IPS DF 6.9 (cell line): ENCODE data around the gene PRPF18.

Experiments used
- DNase-seq: peaks from one replicate; pipeline ENCODE4 v3.0.0-alpha.2; 2013; ENCODE audit warnings: low read depth, low spot score
- H3K27ac ChIP-seq: one replicate; pipeline ENCODE4 v1.5.1; 2013; ENCODE audit warnings: low read length, control low read depth
- H3K27me3 ChIP-seq: 2 replicates; pipeline ENCODE4 v1.6.1; 2013; ENCODE audit warnings: mild to moderate bottlenecking, low read length; ENCODE audit not compliant: control insufficient read depth, insufficient read depth
- H3K36me3 ChIP-seq: 2 replicates; pipeline ENCODE4 v1.6.1; 2013; ENCODE audit warnings: low read length; ENCODE audit not compliant: control insufficient read depth, insufficient read depth
- H3K4me1 ChIP-seq: 2 replicates; pipeline ENCODE4 v1.6.1; 2013; ENCODE audit warnings: low read length; ENCODE audit not compliant: control insufficient read depth, insufficient read depth
- H3K4me3 ChIP-seq: 2 replicates; pipeline ENCODE4 v1.5.1; 2013; ENCODE audit warnings: mild to moderate bottlenecking, low read length
- H3K9me3 ChIP-seq: 2 replicates; pipeline ENCODE4 v1.6.1; 2013; ENCODE audit warnings: low read length, inconsistent platforms; ENCODE audit not compliant: control insufficient read depth, insufficient read depth
- WGBS: extraction: QIAGEN DNeasy Blood & Tissue Kit; methylation state at CpG from one replicate; pipeline ENCODE4 v1.1.7; 2013; ENCODE audit warnings: mixed read lengths, missing lambda C conversion rate; ENCODE audit not compliant: insufficient read length, insufficient coverage; 5-methylcytosine and 5-hydroxymethylcytosine counted together

Gene PRPF18

GRCh38 chr10:13678101-13678843, 91.5 kb downstream of the PRPF18 start:
- Histone ChIP-seq H3K27me3 (no peaks in the 10 kb centered on the region), H3K27ac (no peak overlapping the region), H3K4me1 (peaks cover 2% of the 10 kb centered on the region), H3K36me3 (no peaks in the 10 kb centered on the region), H3K4me3 (no peak overlapping the region), H3K9me3 (no peaks in the 10 kb centered on the region)
- WGBS = no CpG with 5 or more reads among the region's 13 CpGs
- no peak for DNase-seq
